ENCODE data around the gene RFX2.
"Not testable (repeated sequence)": the region's sequence is repeated elsewhere in the genome, so short reads cannot be mapped to it uniquely, and the experiment has no call there.

RFX2 gene

DNA sequence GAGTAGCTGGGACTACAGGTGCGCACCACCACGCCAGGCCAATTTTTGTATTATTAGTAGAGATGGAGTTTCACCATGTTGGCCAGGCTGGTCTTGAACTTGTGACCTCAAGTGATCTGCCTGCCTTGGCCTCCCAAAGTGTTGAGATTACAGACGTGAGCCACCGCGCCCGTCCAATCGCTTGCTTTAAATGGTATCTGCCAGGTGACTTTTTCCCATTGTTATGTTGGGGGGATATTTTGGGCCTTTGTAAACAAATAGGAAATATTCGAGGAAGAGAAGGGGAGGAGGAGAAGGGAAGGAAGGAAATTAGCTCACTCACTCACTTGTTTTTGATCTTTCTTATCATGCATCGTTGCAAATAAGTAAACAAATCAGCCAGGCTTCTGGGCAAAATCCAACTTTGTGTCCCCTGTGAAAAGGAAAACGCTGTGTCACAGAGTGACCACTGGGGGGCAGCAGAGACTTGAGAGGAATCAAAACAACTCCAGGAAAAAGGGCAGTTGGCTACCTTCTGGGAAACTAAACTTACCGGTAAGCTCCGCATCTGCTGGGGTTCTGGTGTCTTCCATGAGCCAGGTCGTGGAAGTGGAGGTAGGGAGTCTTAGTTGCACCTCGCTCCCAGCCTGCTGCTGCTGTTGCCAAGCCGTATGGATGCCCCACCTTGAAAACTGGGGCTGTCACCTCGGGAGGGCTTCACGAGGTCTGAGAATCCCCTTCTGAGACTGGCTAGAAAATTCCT lies 123.1 kb downstream of the RFX2 start:
- DNase-seq, result peak; percentile 60

DNA sequence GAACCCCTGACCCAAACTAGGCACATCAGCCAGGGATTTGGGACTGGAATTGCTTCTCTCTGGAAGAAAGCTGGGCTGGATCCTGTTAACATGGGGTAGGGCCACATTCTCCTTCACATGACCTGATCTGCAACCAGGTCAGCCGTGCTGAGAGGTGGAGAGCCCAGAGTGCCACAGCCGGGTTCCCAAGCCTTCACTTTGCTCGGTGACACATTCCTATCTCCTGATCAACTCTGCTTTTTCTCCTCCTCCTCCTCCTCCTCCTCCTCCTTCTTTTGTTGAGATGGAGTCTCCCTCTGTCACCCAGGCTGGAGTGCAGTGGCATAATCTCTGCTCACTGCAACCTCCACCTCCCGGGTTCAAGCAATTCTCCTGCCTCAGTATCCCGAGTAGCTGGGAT lies 124.5 kb downstream of the RFX2 start:
- not testable (repeated sequence) for DNase-seq

DNA sequence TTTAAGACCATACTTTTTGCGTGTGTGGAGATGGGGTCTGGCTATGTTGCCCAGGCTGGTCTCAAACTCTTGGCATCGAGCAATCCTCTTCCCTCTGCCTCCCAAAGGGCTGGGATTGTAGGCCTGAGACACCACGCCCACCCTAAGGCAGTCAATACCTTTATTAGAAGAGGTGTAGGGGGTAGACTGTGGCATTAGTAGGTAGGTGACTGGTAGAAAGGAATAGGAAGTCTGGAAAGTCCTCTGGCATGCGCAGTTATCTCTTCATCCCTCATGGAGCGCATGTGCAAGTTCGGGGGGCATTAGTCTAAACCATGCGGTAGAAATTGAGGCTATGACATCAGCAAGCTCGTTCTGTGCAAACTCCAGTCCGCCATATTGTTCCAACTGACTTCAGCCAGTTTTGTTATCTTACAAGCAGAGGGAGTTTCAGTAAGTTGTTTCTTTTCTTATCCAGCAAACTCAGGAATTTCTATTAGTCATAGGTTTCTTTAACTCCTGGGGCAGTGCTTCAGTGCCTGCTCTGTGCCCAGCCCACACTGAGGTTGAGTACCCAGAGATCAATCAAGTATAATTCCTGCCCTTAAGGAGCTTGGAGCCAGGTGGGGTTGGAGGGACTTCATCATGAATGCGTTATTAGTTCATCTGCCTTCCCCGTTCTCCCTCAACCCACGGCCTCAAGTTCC lies 125.1 kb downstream of the RFX2 start:
- DNase-seq, result no peak

DNA sequence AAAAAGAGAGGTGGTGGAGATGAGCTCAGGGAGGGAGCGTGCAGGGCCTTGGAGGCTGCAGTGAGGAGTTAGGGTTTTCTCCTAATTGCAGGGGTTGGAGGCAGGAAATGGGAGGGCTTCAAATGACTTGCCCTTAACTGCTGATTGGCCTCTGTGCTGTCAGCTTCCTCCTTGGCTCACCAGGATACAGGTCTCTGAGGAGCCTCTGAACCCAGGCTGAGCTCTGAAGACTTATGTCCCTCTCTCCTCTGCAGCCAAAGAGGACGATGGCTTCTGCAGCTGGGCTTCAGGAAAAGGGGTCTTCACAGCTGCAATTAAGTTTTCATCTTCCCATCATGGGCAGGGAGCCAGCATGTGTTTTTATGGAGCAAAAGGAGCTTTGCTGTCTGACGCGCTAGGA lies 125.7 kb downstream of the RFX2 start:
- no peak for DNase-seq

DNA sequence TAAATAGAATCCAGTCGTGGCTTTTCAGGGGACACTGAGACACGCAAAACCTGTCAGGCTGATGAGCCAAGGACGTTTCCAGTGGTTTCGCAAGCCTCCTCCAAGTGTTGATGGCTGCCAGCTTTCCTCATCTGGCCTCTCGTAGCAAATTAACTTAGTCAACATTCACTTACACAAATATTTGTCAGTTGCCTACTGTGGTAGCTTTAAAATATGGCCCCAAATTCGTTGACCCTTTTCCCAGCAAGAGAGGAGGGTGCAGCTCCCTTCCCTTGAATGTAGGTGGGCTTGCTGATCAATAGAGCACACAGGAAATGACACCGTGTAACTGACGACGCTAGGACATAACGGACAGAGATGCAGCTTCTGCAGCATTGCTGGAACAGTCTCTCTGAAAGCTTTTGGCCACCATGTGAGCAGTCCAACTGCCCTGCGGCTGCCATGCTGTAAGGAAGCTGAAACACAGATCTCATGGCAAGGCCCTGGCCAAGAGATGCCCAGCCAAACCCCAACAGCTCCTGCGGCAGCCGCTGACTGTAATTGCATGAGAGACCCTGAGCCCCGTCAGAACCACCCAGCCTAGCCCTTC lies 126.8 kb downstream of the RFX2 start:
- no peak for DNase-seq

DNA sequence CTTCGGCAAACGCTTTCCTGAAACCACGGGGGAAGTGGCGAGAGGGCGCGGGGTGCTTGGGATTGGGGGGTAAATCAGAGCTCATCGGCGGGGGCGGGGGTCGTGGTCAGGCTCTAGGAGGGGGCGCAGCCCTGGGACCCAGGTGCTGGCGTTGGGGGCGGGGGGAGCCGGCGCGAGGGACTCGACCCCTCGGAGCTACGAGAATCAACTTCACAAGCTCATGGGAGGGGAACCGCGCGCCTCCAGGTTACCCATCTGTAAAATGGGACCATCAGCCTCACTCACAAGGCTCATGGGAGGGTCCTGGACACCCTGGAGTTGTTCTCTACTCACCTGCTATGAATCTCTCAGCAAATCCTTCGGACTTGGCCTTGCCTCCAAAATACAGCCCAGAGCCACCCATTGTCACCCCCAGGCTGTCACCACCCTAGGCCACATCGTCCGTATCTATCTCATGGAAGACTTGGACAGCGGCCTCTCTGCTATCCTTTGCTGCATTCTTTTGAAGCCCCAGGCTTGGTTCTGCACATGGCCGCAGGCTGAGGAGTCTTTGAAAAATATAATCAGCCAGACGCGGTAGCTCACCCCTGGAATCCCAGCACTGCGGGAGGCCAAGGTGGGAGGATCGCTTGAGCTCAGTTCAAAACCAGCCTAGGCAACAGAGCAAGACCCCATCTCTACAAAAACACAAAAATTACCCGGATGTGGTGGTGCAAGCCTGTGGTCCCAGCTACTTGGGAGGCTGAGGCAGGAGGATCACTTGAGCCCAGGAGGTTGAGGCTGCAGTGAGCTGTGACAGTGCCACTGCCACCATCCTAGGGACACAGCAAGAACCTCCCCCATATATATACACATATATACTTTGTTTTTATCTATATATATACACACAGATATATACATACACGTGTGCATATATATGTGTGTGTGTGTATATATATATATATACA lies 131.4 kb downstream of the RFX2 start:
- no peak for DNase-seq

DNA sequence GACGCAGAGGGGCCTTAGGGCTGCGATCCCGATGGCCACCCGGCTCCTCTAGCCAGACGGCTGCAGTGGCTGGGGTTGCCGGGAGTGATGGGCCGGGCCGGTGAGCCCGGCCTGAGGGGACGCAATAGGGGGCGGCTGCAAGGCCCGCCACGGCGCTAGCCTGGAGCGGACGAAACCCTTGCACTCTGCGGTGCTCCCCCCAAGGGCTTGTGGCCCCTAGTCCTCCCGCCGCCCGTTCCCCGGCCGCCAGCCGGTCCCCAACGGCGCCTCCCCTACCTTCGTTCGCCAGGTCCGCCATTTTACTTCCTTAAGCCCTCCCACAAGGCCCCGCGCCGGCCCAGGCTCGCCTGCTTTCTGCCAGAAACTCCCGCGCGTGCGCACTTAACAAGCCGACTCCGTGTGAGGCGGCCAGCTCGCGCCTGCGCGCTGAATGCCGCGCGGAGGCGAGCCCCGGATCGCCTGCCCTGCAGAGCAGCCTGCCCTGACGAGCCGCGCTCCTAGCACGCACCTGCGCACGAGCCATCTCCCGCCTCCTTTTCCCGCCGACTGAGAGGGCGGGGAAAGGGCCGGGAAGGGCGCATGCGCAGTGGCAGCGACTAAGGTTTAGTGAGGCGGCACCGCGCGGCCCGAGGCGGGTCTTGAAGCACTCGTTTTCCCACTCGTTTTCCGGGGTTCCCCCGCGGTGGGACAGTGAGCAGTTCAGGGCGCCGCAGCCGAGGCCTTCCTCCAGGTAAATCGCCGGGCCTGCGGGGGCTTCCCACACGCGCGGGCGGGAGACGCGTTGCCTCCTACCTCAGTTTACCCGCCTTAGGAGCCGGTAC lies 132.3 kb downstream of the RFX2 start, which contains the start of gene RANBP3:
Gene RANBP3, minus strand, starts transcription at position 356 of the 821 bp plus-strand sequence. Its CDS starts 58 bp downstream, at position 298.
- DNase-seq, result peak; percentile 96

DNA sequence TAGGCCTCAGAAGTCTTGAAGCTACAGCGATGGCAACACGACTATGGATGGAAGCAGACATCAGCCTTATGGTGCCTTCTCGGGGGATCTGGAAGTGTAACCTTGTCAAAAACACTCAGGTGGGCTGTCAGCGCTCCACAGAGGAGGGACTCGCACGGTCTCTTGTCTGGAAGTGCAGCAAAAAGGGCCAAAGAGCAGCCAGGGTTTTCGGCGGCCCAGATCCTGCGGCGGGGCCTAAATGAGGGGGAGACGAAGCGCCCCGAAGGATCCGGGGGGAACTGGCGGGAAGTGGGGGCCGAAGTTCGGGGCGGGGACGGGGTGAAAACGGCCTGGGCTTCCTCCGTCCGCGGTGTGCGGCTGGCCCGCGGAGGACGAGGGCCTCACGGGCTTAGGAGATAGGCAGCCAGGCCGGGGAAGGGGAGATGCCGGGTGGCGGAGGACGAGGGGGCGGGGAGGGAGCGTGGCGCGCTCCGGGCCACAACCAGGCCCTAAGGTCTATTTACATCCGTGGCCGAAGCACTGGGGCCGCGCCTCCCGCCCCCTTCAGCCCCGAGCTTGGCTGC lies 133.0 kb downstream of the RFX2 start:
- DNase-seq, result no peak

DNA sequence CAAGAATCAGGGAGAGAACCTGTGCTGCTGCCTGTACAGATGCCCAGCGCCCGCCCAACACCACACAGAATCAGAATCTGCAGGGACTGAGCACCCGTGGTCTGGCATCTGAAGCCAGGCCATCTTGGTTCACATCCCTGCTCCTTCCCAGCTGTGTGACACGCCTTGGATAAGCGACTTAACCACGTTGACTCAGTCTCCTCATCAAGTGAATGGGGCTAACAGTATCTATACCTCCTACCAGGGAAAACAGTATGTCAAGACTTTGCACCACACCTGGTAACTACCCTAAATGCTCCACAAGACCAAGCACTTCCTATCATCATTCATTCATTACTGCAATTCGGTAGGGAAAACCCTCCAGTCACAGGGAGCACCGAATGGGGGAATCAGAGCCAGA lies 133.5 kb downstream of the RFX2 start:
- DNase-seq, result no peak

DNA sequence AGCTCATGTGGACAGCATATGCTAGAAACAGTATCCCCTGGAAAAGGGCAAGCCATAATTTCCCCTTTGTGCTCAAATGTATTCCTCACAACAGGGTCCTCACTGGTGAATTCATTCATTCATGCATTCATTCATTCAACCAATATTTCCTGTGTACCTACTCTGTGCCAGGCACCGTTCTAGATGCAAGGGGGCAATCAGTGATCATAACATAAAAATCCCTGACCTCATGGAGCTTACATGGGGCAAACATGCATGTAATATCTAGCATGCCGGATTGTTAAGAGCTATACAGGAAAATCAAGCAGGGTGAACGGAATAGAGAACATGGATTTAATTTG lies 134.9 kb downstream of the RFX2 start:
- no peak for DNase-seq

DNA sequence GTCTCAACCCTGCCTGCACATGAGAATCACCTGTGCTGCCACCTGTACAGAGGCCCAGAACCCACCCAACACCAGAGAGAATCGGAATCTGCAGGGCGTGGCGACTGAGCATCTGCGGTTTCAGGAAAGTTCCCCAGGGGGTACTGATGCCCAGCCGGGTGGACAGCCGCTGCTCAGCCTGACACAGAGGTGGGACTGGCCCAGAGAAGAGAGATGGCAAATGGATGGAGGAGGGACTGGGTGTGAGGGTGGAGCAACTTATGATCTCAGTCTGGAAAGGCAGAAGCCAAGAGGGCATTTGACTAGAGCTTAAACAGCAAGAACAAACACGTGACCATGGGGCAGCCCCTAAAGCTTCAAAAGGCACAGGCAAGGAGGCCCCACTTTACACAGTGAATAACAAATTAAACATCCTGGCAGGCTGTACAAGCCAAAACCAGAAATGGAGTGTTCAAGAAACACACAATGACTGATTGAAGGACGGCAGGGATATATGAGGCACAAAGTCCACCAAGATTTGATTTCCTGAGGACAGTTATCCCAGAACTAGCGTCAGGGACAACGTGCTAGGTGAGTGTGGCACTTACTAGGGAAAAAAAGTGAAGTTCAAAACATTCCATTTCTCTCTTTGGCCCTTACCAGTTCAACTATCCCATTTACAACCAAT lies 135.4 kb downstream of the RFX2 start:
- no peak for DNase-seq

DNA sequence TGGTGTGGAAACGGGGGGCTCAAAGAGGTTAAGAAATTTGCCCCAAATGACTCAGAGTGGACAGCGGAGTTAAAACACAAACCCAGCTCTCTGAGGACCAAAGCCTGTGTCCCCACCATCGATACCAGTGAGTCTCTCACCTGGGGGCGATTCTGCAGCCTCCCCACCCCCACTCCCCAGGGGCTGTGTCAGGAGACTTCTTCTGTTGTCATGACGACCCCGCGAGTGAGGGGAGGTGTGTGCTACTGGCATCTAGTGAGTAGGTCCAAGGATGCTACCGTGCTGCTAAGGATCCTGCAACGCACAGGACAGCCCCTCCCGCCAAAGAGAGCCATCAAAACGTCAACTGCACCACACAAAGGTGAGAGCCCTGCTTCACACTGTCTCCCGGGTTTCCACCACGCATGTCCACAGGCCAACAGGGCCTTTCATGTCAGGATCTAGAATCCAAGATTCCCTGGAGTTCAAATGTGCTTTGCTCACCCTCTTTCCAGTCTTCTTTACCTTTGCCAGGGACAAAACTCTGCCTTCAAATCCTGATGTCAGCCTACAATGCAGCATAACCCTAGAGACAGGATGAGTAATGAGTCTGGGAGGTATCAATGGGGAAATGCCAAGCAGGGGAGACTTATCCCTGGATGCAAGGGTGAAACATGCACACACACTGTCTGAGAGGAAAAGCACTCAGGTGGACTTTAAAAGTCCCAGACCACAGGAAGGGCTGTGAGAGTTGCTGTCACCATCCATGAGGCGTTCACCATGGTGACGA lies 136.2 kb downstream of the RFX2 start:
- DNase-seq, result no peak

DNA sequence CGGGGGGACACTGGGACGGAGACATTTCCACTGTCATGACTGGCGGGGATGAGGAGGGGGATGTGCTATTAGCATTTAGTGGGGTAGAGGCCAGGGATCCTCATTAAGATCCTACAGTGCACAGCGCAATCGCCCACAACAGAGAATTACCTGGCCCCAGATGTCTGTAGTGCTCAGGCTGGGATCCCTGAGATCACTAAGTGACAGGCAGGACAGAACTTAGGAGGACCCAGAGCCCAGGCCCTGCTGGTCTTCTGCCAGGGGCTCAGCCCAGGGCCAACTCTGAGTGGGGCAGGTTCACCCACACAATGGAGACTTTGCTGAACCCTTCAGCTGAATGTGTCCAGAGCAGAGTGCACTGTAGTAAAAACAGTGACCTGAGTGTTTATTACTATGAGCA lies 136.9 kb downstream of the RFX2 start:
- DNase-seq, result no peak

DNA sequence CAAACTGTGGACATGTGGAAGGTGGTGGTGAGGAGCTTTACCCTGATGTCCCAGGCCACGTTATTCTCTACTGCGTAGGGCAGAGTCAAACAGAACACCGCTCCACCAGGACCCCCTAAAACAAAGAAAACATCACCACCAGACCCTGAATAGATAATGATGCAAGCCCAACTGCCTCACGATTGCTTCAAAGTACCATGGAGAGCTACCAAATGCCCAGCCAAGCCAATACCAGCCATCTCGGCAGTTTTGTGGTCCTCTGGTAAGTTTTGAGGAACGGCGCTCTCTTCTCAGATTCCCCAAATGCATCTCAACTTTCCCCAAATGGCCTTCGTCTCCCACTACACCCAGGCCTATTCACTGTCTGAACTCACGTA lies 138.0 kb downstream of the RFX2 start:
- no peak for DNase-seq

DNA sequence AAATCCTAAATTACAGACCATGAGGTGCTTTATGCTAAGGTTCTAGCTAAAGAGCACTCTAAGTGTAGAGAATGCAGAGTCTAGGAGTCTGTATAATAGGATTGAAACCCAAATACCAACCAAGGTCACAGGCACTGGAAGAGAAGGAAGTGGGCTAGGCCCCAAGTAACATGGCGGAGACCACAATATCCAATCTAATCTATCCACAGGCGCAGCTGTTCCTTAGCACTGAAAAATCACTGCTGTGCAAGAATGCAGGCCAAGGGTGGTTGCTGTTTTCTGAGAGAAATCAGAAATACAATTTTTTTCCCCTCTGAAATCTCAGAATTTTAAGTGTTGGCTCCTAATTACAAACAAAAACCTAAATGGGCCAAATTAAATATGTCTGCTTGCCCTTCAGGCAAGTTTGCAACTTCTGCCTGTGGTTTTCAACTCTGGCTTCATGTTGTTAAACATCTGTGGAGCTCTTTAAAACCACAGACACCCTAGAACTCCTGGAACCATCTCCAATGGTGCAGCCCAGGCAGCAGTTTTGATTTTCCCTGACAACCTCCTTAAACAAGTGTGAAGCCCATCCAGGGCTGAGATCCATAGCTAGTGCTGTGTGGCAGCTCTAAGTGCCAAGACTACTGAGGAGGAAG lies 138.5 kb downstream of the RFX2 start:
- no peak for DNase-seq

DNA sequence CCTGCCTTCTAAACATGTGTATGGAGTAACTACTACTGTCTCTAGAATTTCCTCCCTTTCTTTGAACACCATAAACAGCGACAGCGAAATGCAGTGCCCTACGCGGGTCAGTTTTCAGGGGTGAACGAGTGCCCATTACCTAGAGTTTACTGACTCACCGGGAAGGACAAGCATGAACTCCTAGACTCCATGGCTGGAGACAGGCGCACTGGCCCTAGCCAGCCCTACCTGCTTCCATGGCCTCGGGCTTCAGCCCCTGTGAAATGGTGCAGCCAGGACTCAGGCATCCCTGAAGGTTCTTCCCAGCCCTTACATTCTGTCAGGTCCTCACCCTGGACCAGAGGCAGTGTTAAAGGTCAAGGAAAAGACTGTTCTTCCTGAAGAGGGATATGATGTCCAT lies 140.8 kb downstream of the RFX2 start:
- no peak for DNase-seq

DNA sequence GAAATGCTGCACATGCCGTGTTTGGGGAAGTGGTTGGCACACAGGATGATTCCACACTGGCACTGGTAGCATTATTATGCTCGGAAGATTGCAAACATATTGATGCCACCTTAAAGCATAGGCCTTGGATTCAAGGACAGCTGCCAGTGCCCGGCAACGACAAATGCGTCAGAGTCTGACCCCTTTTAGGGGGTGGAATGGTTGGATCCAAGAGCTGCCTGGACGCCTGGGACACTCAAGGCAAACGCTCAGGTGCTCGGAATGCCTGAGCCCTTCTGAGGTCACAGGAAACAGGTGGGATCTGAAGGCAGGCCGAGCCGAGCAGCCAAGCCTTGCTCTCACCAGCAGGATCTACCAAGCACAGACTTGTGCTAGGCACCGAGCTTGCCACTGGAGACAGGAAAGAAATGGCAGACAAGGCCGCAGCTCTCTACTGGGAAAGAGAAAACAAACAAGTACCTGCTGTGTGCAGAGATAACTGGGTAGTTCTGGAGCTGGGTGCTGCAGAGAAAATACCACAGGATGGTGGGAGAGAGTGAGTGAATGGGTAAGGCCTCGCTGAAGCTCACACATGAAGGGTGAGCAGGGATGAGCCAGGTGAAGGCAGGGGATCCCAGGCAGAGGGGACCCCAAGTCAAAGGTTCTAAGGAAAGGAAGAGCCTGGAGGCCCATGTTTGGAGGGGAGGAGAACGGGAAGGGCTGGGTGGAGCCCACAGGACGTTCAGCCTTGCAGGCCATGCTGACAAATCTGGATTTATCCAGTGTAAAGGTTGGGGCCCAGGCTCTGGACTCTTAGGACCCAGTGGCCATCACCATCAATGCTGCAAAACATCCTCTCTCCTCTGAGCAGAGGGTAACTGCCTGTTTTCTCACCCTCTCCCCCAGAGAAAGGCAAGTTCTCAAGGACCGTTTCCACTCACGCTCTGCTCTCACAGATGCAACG lies 141.6 kb downstream of the RFX2 start:
- no peak for DNase-seq

DNA sequence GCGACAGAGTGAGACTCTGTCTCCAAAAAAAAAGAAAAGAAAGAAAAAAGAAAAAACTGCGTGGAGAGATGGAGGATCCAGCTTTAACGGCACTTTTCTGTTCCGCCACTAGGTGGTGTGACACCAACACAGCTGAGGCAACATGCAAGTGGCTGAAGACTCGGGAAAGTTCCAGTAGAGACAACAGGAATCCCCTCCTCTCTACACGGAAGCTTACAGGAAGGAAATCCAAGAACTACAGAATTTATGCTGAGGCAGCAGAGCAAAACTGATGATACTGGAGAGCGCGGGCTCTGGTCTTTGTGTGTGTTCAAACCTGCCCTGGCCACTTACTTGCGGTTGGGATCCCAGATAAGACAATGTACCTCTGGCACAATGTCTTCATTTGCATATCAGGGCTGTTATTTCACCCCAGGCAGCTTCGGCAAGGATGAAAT lies 142.3 kb downstream of the RFX2 start:
- peak; percentile 65 for DNase-seq

DNA sequence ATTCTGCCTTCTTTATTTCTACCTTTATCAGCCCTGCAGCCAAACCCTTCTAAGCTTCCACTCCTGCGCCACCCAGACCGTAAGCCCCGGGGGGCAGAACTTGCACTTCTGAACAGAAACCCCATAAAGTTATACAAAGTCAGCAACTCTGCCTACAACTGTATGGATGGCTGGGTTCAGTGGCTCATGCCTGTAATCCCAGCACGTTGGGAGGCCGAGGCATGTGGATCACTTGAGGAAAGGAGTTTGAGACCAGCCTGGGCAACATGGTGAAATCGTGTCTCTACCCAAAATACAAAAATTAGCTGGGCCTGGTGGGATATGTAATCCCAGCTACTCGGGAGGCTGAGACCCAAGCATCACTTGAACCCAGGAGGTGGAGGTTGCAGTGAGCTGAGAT lies 142.7 kb downstream of the RFX2 start:
- no peak for DNase-seq
